COR-L47 (cell line): Measurements from ENCODE around the gene TTC32.
"Not testable (repeated sequence)": the region's sequence is repeated elsewhere in the genome, so short reads cannot be mapped to it uniquely, and the experiment has no call there.

Experiments
- DNase-seq: peaks from one replicate; lab custom pipeline; 2025; lab: John Stamatoyannopoulos, UW

TTC32 gene

DNA sequence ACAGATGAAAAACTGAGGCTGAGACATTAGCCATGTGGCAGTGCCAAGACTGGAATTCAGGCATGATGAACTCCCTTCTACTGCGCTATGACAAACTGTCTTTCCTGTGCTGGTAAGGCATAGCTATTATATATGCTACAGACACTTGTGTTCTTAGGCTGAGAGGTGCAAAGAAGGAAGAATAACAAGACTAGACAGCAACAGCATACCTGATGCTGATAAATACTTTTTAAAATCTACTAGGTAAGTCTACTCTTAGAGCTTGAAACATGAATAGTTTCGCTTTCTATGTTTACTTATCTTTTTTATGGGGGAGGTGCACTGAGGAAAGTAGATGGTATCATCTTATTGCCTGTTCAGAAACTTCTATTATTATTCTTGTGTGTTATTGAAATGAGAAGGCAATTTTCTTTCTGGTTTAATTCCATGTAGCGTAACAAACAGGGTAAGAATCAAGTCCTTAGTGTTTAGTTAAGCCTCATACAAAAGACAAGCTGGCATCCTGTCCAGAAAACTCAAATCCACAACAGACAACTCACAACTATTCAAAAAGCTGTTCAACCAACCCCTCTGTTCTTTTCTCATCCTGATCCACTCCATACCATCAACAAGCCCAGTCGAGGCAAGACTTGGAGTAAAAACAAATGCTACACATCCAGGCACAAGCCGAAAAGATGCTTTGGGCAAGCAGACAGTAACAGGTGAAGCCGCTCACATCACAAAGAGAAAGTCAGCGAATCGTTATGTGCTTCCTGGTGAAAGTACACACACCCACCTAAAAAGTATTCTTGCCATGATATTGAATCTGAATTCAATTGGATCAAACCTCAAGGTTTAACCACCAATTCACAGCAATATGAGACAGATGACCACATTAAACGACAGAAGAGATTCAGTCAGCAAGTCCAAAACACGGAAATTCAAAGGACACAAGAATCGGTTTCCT is 1.5 kb downstream of the TTC32 start:
- no peak for DNase-seq

GRCh38 chr2:19898592-19899329 is 3.0 kb downstream of the TTC32 start:
- DNase-seq = no peak

- DNase-seq = no peak
Observed at GRCh38 chr2:19897623-19898245, 4.0 kb downstream of the TTC32 start.

DNA sequence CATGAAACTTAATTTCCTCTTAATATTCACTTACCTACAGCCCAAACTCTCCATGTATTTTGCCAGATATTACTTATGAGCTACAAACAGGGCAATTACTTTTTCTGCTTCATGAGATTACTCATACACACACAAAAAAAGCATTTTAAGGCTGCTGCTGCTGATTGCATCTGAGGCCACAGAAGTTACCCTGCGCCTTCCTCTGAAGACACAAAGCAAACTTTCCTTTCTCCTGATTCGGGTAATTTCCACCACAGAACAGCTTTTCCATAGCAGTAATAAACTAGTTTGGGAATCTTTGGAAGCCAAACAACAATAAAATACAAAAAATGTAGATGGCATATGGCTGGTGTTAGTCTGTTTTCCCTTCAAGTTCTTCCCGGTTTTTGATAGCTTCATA is 6.2 kb downstream of the TTC32 start:
- no peak for DNase-seq

DNA sequence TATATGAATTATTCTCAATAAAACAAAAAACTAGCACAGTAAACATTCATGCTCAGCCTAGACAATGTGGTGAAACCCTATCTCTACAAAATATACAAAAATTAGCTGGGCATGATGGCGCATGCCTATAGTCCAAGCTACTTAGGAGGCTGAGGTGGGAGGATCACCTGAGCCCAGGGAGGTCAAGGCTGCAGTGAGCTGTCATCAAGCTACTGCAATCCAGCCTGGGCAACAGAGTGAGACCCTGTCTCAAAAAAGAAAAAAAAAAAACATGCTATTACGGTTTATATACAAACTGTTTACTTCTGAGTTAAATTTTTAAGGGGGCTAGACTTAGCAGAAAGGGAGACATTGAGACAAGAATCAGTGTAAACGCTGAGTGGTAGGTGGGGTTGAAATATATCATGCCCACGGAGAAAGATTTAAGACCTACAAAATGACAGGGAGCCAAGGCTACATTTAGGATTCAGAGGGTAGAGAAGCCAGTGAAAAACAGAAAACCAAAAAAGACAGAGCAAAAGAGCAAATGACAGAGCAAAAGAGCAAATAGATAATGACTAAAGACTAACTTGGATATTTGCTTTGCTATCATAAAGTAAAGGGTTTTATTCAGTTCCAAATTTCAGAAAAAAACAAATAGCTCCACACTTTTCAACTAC is 7.5 kb downstream of the TTC32 start:
- DNase-seq = no peak

- DNase-seq = no peak
Observed at GRCh38 chr2:19893520-19894133, 8.2 kb downstream of the TTC32 start.

- not testable (repeated sequence) for DNase-seq
Observed at GRCh38 chr2:19891971-19892370, 9.8 kb downstream of the TTC32 start.

DNA sequence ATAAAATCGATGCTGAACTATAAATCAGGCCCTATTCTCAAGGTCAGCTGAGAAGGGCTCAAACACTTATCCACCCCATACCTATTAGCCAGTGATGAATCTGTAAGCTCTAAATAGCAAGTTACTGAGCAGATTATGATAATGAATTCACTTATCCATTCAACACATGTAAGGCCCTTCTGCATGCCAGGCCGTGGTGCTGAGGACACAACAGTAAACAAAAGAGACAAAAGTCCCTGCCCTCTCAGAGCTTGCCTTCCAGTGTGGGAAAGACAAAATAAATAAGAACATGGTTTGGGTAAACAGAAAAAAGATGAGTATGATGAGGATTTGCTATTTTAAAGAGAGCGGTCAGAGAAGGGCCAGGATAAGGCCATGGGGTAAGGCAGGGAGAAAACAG is 11.7 kb downstream of the TTC32 start:
- DNase-seq = no peak

- DNase-seq = no peak
Observed at GRCh38 chr2:19888831-19889230, 13.0 kb downstream of the TTC32 start.

DNA sequence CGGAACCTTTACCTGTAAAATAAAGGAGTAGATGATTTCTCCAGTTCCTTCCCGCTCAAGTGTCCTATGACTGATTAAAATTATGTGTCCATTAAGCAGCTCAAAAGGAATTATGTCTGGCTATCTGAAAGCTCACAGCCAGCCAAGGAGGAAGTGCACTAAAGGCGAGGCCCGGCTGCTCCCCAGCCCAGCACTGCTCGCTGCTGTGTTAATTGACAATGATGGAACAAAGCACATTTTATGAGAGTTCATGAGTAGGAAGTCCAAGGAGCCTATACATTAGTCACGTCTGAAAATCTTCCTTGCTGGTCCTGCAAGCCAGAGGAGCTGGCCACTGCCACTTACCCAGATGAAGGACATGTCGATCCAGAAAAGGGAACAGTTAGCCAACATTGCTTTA is 14.3 kb downstream of the TTC32 start:
- no peak for DNase-seq

DNA sequence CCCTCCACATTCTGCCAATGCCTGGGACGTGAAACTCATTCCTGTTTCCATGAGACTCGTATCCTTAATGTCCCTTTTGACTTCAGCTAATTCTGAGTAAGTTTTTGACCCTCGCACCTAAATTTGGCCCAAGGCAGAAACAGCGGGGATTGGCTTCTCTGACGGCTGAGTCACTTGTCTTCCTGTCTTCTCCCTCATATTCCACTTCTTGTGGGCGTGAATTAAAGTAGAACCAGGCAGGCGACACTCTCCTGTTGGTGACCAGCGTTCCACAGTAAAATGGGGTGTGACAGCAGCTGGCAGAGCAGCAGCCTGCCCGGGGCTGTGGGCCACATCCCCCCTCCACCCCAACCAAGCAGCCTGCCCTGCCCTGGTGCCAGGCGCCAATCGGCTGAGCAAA is 15.5 kb downstream of the TTC32 start:
- no peak for DNase-seq

- DNase-seq = no peak
Observed at GRCh38 chr2:19885791-19886190, 16.0 kb downstream of the TTC32 start.

GRCh38 chr2:19883971-19884720 is 17.6 kb downstream of the TTC32 start:
- DNase-seq = no peak

- DNase-seq = no peak
Observed at GRCh38 chr2:19883486-19883885, 18.3 kb downstream of the TTC32 start.

DNA sequence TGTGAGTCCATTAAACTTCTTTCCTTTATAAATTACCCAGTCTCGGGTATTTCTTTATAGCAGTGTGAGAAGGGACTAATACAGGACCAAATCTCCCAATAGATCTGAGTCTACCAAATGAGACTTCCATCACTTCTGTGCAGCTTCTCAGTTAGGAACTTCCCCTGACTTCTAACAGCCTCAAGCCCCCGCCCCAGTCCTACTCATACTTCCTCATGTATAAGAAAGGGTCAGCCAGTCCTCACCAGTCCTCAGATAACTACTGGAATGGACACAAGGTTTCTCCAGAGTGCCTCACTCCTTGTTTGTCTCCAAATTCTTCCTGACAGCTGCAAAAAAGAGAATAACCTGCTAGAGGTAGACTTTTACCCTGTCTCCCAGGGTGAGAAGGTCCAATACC is 19.5 kb downstream of the TTC32 start:
- no peak for DNase-seq

DNA sequence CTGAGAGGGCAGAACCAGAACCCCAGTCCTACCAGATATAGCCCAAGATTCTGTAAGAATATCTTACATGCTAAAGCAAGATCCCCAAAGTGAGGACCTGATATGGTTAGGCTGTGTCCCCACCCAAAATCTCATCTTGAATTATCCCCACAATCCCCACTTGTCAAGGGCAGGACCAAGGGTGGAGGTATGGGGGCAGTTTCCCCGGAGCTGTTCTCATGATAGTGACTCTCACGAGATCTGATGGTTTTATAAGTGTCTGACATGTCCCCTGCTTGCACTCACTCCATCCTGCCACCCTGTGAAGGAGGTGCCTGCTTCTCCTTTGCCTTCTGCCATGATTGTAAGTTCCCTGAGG is 19.9 kb downstream of the TTC32 start:
- no peak for DNase-seq

DNA sequence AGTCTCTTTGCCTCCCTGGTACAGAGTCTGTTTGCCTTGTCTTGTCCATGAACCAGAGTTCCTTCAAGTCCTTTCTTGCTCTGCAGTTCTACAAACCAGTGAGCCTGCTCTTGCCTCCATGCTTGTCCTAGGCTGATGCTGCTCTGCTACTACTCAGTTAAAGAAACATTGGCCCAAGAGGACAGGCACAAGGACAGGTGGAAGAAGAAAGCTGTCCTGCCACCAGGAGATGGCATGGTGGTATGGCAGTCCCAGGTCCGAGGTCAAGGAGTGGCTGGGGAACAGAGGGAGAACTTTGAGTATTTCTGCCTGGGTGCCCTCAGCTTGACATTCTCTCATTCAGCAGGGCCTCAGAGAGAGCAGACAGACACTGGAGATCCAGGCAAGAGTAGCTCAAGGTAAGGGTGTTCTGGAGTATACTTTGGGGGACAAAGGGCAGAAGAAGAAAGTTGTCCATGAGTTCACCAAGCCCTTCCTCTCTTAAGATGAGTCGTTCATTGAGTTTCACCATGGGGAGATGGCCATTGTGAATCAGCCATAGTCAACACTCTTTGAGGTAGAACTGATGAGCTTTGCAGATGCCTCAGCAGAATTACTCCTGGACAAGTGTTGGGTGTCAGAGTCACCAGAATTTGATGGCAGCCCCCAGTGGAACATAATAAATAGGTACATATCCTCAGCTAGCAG is 20.4 kb downstream of the TTC32 start:
- no peak for DNase-seq

DNA sequence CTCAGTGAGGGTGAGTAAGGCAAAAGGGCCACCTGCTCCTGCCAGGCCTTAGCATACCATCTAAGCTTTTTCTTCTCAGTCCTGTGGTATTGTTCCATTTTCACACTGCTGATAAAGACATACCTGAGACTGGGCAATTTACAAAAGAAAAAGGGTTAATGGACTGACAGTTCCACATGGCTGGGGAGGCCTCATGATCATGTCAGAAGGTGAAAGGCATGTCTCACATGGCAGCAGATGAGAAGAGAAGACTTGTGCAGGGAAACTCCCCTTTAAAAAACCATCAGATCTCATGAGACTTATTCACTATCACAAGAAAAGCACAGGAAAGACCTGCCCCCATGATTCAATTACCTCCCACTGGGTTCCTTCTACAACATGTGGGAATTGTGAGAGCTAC is 21.6 kb downstream of the TTC32 start:
- not testable (repeated sequence) for DNase-seq

DNA sequence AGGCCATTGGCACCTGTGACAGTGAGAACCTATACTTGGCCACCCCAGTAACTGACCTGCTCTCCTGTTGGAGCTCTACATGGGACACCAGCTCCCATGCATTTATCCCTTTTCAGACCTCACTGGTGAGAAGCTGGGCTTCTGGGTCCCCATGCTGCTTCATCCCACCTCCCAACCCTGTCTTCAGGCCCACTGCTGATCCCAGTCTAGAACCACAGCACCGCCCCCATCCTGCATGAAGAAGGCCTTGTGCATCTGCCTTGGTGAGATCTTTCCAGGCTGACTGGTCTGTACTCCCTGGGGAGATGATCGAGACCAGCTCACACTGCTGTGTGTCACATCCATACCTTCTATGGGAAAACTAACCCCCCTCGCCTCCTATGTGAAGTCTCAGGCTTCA is 22.7 kb downstream of the TTC32 start:
- DNase-seq = no peak

DNA sequence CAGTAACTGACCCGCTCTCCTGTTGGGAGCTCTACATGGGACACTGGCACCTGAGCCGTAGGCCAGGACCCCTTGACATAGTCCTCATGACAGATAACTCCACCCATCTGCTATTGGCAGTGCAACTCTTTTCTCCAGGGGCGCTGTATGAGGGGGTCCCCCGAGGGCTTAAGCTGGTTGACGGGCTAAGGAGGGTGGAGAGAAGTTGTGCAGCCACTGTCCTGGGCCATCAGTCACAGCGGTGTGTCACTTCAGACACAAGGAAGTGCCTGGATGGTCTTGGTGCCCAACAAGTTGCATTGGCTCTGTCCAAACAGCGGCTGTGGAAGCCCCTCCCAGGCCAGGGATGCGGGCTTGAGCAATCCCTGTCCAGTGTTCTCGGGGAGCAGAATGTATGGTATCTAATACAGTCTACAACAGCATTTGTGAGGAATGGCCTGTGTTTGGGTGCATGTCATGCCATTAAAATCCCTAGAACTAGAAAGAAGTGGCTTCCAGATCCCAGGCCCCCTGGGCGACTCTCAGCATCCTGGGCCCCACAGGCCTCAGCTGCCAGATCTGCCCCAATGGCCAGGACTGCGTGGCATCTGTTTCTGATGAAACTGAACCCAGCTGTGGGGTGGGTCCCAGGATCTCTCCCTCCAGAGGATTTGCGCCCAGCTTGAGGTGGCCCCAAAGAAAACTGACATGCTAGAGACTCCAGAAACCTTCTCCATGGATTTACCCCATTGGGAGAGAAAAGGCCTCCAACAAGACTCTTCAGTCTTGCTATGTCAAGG is 23.3 kb downstream of the TTC32 start:
- no peak for DNase-seq
